OCI-LY7 (cell line): ENCODE measurements around the gene CAPN10.
"Not testable (repeated sequence)": the region's sequence is repeated elsewhere in the genome, so short reads cannot be mapped to it uniquely, and the experiment has no call there.

Experiments used
- EZH2phosphoT487 ChIP-seq: fragments of 200-600 bp; sonication (generic); IDR thresholded peaks from 2 replicates; pipeline ENCODE4 v1.6.1; 2018; ENCODE audit warnings: low read depth, borderline replicate concordance, mild to moderate bottlenecking, mixed run types, antibody characterized with exemption, low read length, moderate library complexity, mixed read lengths
- TF ChIP-seq, protein P1 (sequence below): fragments of 200-600 bp; sonication (generic); conservative IDR thresholded peaks from 2 replicates; pipeline ENCODE4 v1.5.1; 2014; ENCODE audit warnings: mild to moderate bottlenecking, antibody characterized with exemption, low read length, moderate library complexity, mixed read lengths

- TF ChIP-seq, protein P1, sequence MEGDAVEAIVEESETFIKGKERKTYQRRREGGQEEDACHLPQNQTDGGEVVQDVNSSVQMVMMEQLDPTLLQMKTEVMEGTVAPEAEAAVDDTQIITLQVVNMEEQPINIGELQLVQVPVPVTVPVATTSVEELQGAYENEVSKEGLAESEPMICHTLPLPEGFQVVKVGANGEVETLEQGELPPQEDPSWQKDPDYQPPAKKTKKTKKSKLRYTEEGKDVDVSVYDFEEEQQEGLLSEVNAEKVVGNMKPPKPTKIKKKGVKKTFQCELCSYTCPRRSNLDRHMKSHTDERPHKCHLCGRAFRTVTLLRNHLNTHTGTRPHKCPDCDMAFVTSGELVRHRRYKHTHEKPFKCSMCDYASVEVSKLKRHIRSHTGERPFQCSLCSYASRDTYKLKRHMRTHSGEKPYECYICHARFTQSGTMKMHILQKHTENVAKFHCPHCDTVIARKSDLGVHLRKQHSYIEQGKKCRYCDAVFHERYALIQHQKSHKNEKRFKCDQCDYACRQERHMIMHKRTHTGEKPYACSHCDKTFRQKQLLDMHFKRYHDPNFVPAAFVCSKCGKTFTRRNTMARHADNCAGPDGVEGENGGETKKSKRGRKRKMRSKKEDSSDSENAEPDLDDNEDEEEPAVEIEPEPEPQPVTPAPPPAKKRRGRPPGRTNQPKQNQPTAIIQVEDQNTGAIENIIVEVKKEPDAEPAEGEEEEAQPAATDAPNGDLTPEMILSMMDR = not testable (repeated sequence)
- TF ChIP-seq EZH2phosphoT487 = not testable (repeated sequence)
These were observed 47.4 kb upstream of the CAPN10 start for GRCh38 chr2:240539101-240539500.
